DOHH2 (cell line): ENCODE measurements around the gene GAB2.

Experiments
- CTCF ChIP-seq: fragments of 200-600 bp; sonication (generic); IDR thresholded peaks from one replicate; pipeline ENCODE4 v1.5.1; 2014; ENCODE audit warnings: antibody characterized with exemption, mild to moderate bottlenecking, low read depth, low read length; ENCODE audit not compliant: poor library complexity, severe bottlenecking
- EZH2phosphoT487 ChIP-seq: fragments of 200-600 bp; sonication (generic); IDR thresholded peaks from 2 replicates; pipeline ENCODE4 v1.6.1; 2017; ENCODE audit warnings: borderline replicate concordance, mild to moderate bottlenecking, antibody characterized with exemption, low read length, moderate library complexity, mixed read lengths

- no peak for TF ChIP-seq CTCF
- TF ChIP-seq EZH2phosphoT487: no peak
These were observed 33.2 kb upstream of the GAB2 start for GRCh38 chr11:78450866-78451265.
